CD4-positive, CD25-positive, alpha-beta regulatory T cell (primary cell): ENCODE results near the gene ISM1. TPM values are rescaled to one million over a fixed set of nuclear protein-coding genes. Genes with fewer than 3 reads are reported as not detected.

Experiments
- ATAC-seq, 2 donors: fragments of 150-1000 bp; cut with Tn5 transposase; one replicate each; pipeline ENCODE4 v1.10.0; 2021; ENCODE audit warnings: low read depth in 2 of 2, moderate number of reproducible peaks in 2 of 2, moderate library complexity in 1 of 2
- DNase-seq, 3 donors: peaks; one replicate each; pipeline versions ENCODE4 v3.0.0 to v3.0.0-alpha.2; 2012 to 2022; ENCODE audit warnings: mixed read lengths in 1 of 3
- H3K27ac ChIP-seq: one replicate; pipeline ENCODE4 v1.7.0; 2013; ENCODE audit warnings: mild to moderate bottlenecking, low read length; ENCODE audit not compliant: insufficient read depth, poor library complexity, severe bottlenecking
- H3K27me3 ChIP-seq: one replicate; pipeline ENCODE4 v1.7.0; 2013; ENCODE audit warnings: low read length; ENCODE audit not compliant: control insufficient read depth, insufficient read depth
- H3K36me3 ChIP-seq: one replicate; pipeline ENCODE4 v1.7.0; 2013; ENCODE audit warnings: mild to moderate bottlenecking, low read length, moderate library complexity; ENCODE audit not compliant: control insufficient read depth, insufficient read depth
- H3K4me1 ChIP-seq: 2 replicates; pipeline ENCODE4 v1.7.0; 2013; ENCODE audit warnings: mild to moderate bottlenecking, low read length; ENCODE audit not compliant: insufficient read depth, control insufficient read depth, poor library complexity, severe bottlenecking
- H3K4me3 ChIP-seq: one replicate; pipeline ENCODE4 v1.7.0; 2013; ENCODE audit warnings: low read depth, mild to moderate bottlenecking, low read length, moderate library complexity
- H3K9me3 ChIP-seq, 2 experiments: 1 replicate in 1 of 2; 2 replicates in 1 of 2; pipeline ENCODE4 v1.7.0; 2013; ENCODE audit warnings: low read length in 2 of 2, mild to moderate bottlenecking in 1 of 2, moderate library complexity in 1 of 2; ENCODE audit not compliant: control insufficient read depth in 2 of 2
- H3K27ac Mint-ChIP-seq, 3 donors: one replicate each; pipeline ENCODE4 v1.8.0; 2020 to 2022; ENCODE audit warnings: mild to moderate bottlenecking in 3 of 3, mixed read lengths in 3 of 3, moderate library complexity in 2 of 3
- H3K27me3 Mint-ChIP-seq: one replicate; pipeline ENCODE4 v1.8.0; 2022; ENCODE audit warnings: mild to moderate bottlenecking, mixed read lengths
- H3K36me3 Mint-ChIP-seq: one replicate; pipeline ENCODE4 v1.8.0; 2020; ENCODE audit warnings: mixed read lengths
- H3K4me1 Mint-ChIP-seq, 4 donors: one replicate each; pipeline ENCODE4 v1.8.0; 2020 to 2022; ENCODE audit warnings: mixed read lengths in 4 of 4, mild to moderate bottlenecking in 1 of 4
- H3K4me3 Mint-ChIP-seq, 4 donors: one replicate each; pipeline ENCODE4 v1.8.0; 2020 to 2022; ENCODE audit warnings: mild to moderate bottlenecking in 4 of 4, mixed read lengths in 4 of 4, moderate library complexity in 3 of 4
- H3K9me3 Mint-ChIP-seq, 7 donors: one replicate each; pipeline ENCODE4 v1.8.0; 2020 to 2022; ENCODE audit warnings: mixed read lengths in 7 of 7, mild to moderate bottlenecking in 3 of 7, moderate library complexity in 2 of 7
- polyA plus RNA-seq, 4 donors: library from polyadenylated mRNA; unstranded; fragments of 300-500 nt; fragmentation: Illumina TruSeq; gene quantifications; one replicate each; pipeline ENCODE4 v1.2.3, GENCODE V29; 2021
- total RNA-seq: library from RNA; stranded (reverse); gene quantifications from one replicate; pipeline ENCODE4 v1.2.3, GENCODE V29; 2022

Gene ISM1
- total and polyA plus RNA-seq, 5 donors from 2014 or later: 0.38 to 2.4 (median 0.67) TPM

DNA sequence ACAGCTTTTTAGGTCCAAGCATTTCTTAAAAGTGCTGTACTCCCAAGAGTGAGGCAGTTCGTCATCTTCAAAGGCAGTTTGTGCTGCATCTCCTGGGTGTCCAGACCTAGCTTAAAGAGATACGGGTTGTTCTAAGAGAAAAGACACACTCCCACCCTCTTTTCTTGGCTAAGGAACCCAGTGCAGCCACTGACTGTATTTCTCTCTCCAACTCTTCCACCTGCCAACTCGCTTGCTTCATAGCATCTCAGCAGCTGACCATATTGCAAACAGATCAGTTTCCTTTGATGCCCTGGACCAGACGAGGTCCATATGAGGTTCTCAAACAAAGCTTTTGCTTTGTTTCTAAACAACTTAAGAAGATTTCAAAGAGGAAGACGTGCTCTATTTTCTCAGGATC, 101.1 kb downstream of the ISM1 start:
- H3K4me1 Mint-ChIP-seq: peaks cover 0 to 2% (median 0%) of the 10 kb centered on the region in 4 donors
- peaks cover 0 to 6% (median 2%) of the 10 kb centered on the region in 7 donors for H3K9me3 Mint-ChIP-seq
- no peaks in the 10 kb centered on the region for H3K4me1 ChIP-seq
- no peak overlapping the region for H3K27ac Mint-ChIP-seq
- no peak overlapping the region for H3K4me3 Mint-ChIP-seq
- DNase-seq (no peak), ATAC-seq (no peak)
- H3K27me3 ChIP-seq: no peaks in the 10 kb centered on the region
- peaks cover 9% of the 10 kb centered on the region for H3K27me3 Mint-ChIP-seq
- peaks cover 0 to 2% of the 10 kb centered on the region in 2 experiments for H3K9me3 ChIP-seq
- H3K27ac ChIP-seq: no peak overlapping the region
- no peaks in the 10 kb centered on the region for H3K36me3 ChIP-seq
- H3K36me3 Mint-ChIP-seq: no peaks in the 10 kb centered on the region
- no peak overlapping the region for H3K4me3 ChIP-seq

DNA sequence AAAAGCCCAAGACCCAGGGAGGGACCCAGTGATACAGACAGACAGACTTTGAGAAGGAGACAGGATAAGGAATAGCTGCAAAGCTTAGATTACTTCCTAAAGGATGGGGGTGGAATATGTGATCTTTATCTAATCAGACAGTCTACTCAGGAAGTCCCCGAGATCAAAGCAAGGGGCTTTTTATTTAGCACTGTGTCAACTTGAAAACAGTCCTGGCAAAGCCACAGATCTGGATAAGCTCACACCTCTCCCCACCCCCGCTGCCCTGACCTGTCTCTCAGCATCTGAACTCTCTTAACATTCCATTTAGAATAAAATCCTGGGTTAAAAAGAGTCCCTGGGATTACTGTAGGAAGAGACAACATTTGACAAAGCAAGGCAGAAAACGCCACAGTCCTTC, 101.5 kb downstream of the ISM1 start:
- DNase-seq: no peak
- peaks cover 0 to 2% (median 0%) of the 10 kb centered on the region in 4 donors for H3K4me1 Mint-ChIP-seq

GRCh38 chr20:13325033-13325432, 104.0 kb downstream of the ISM1 start:
- Histone ChIP-seq H3K27ac (no peak overlapping the region), H3K4me3 (no peak overlapping the region), H3K27me3 (no peaks in the 10 kb centered on the region), H3K4me1 (no peaks in the 10 kb centered on the region), H3K36me3 (no peaks in the 10 kb centered on the region), H3K9me3 (no peaks in the 10 kb centered on the region)
- Mint-ChIP-seq H3K4me3 (no peak overlapping the region), H3K27ac (no peak overlapping the region), H3K9me3 (peaks cover 0 to 7% (median 2%) of the 10 kb centered on the region in 7 donors), H3K36me3 (no peaks in the 10 kb centered on the region), H3K4me1 (no peaks in the 10 kb centered on the region), H3K27me3 (peaks cover 4% of the 10 kb centered on the region)
- no peak for DNase-seq
- ATAC-seq: no peak

More for the DNA sequence above, 101.5 kb downstream of the ISM1 start:
- no peaks in the 10 kb centered on the region for H3K36me3 Mint-ChIP-seq
- H3K27me3 Mint-ChIP-seq: peaks cover 9% of the 10 kb centered on the region
- H3K36me3 ChIP-seq: no peaks in the 10 kb centered on the region
- no peak overlapping the region for H3K27ac Mint-ChIP-seq
- no peak for ATAC-seq
- peaks cover 0 to 5% (median 2%) of the 10 kb centered on the region in 7 donors for H3K9me3 Mint-ChIP-seq
- no peak overlapping the region for H3K27ac ChIP-seq
- H3K4me3 ChIP-seq: no peak overlapping the region
- H3K4me1 ChIP-seq: no peaks in the 10 kb centered on the region
- no peak overlapping the region for H3K4me3 Mint-ChIP-seq
- no peaks in the 10 kb centered on the region for H3K9me3 ChIP-seq
- no peaks in the 10 kb centered on the region for H3K27me3 ChIP-seq

- Histone ChIP-seq H3K4me3 (no peak overlapping the region), H3K4me1 (no peaks in the 10 kb centered on the region), H3K9me3 (no peaks in the 10 kb centered on the region), H3K27ac (no peak overlapping the region), H3K27me3 (no peaks in the 10 kb centered on the region), H3K36me3 (no peaks in the 10 kb centered on the region)
- Mint-ChIP-seq H3K4me1 (no peaks in the 10 kb centered on the region), H3K9me3 (peaks cover 0 to 7% (median 2%) of the 10 kb centered on the region in 7 donors), H3K36me3 (no peaks in the 10 kb centered on the region), H3K27me3 (peaks cover 4% of the 10 kb centered on the region), H3K4me3 (no peak overlapping the region), H3K27ac (no peak overlapping the region)
- DNase-seq (no peak), ATAC-seq (no peak)
Measured at GRCh38 chr20:13325796-13326340, 104.8 kb downstream of the ISM1 start.

- Histone ChIP-seq H3K27ac (no peak overlapping the region), H3K27me3 (no peaks in the 10 kb centered on the region), H3K36me3 (no peaks in the 10 kb centered on the region), H3K4me3 (no peak overlapping the region), H3K4me1 (no peaks in the 10 kb centered on the region), H3K9me3 (no peaks in the 10 kb centered on the region)
- no peak overlapping the region for H3K27ac Mint-ChIP-seq
- DNase-seq (no peak), ATAC-seq (no peak)
- H3K4me3 Mint-ChIP-seq: no peak overlapping the region
- H3K9me3 Mint-ChIP-seq: peaks cover 0 to 7% (median 3%) of the 10 kb centered on the region in 7 donors
- no peaks in the 10 kb centered on the region for H3K27me3 Mint-ChIP-seq
- no peaks in the 10 kb centered on the region for H3K4me1 Mint-ChIP-seq
- no peaks in the 10 kb centered on the region for H3K36me3 Mint-ChIP-seq
Measured at GRCh38 chr20:13331536-13331935, 110.5 kb downstream of the ISM1 start.

- H3K27me3 Mint-ChIP-seq: no peaks in the 10 kb centered on the region
- no peak overlapping the region for H3K27ac Mint-ChIP-seq
- H3K4me3 ChIP-seq: no peak overlapping the region
- no peak overlapping the region for H3K4me3 Mint-ChIP-seq
- H3K9me3 ChIP-seq: no peaks in the 10 kb centered on the region
- no peaks in the 10 kb centered on the region for H3K4me1 ChIP-seq
- no peaks in the 10 kb centered on the region for H3K4me1 Mint-ChIP-seq
- H3K36me3 ChIP-seq: no peaks in the 10 kb centered on the region
- H3K9me3 Mint-ChIP-seq: peaks cover 0 to 4% (median 0%) of the 10 kb centered on the region in 7 donors
- no peak for DNase-seq
- ATAC-seq: no peak
- H3K27ac ChIP-seq: no peak overlapping the region
- H3K27me3 ChIP-seq: no peaks in the 10 kb centered on the region
- no peaks in the 10 kb centered on the region for H3K36me3 Mint-ChIP-seq
Measured at GRCh38 chr20:13333036-13333435, 112.0 kb downstream of the ISM1 start.

DNA sequence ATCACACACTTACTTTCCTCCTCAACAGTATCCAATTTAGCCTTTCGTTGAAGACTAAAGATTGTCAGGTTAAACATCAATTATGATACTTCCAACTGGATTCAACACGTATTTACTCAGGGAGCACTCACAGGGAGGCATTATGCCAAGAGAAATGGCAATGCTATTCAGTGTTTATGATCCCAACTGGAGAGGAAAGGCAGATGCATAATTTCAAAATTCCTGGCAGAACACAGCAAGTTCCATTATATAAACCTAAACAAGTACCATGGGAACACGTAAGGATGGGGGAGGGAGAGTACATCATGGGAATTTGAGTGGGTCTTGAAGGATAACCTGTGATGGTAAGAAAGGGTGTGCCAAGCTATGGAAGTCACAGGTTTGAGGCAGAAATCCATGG, 112.7 kb downstream of the ISM1 start:
- Mint-ChIP-seq H3K4me3 (no peak overlapping the region), H3K4me1 (no peaks in the 10 kb centered on the region)

GRCh38 chr20:13336308-13337089, 115.4 kb downstream of the ISM1 start:
- H3K9me3 ChIP-seq: no peaks in the 10 kb centered on the region
- H3K4me3 ChIP-seq: no peak overlapping the region
- Mint-ChIP-seq H3K4me1 (no peaks in the 10 kb centered on the region), H3K27me3 (no peaks in the 10 kb centered on the region), H3K27ac (no peak overlapping the region), H3K9me3 (peaks cover 0 to 1% (median 0%) of the 10 kb centered on the region in 7 donors), H3K4me3 (no peak overlapping the region), H3K36me3 (no peaks in the 10 kb centered on the region)
- no peaks in the 10 kb centered on the region for H3K27me3 ChIP-seq
- no peak for ATAC-seq
- DNase-seq: no peak
- no peaks in the 10 kb centered on the region for H3K36me3 ChIP-seq
- no peaks in the 10 kb centered on the region for H3K4me1 ChIP-seq
- H3K27ac ChIP-seq: no peak overlapping the region

More for the DNA sequence above, 112.7 kb downstream of the ISM1 start:
- Mint-ChIP-seq H3K27me3 (no peaks in the 10 kb centered on the region), H3K27ac (no peak overlapping the region), H3K36me3 (no peaks in the 10 kb centered on the region), H3K9me3 (peaks cover 0 to 1% (median 0%) of the 10 kb centered on the region in 7 donors)
- H3K4me1 ChIP-seq: no peaks in the 10 kb centered on the region
- no peaks in the 10 kb centered on the region for H3K9me3 ChIP-seq
- DNase-seq (no peak), ATAC-seq (no peak)
- no peak overlapping the region for H3K27ac ChIP-seq
- no peaks in the 10 kb centered on the region for H3K27me3 ChIP-seq
- H3K4me3 ChIP-seq: no peak overlapping the region
- no peaks in the 10 kb centered on the region for H3K36me3 ChIP-seq
